Loucy (cell line): ENCODE data around the gene GRID1.

Experiments
- CTCF ChIP-seq: fragments of 200-600 bp; sonication (generic); conservative IDR thresholded peaks from 2 replicates; pipeline ENCODE4 v1.5.1; 2014; ENCODE audit warnings: mild to moderate bottlenecking, antibody characterized with exemption, low read length
- EZH2phosphoT487 ChIP-seq: fragments of 200-600 bp; IDR thresholded peaks from 2 replicates; pipeline ENCODE4 v1.6.1; 2018; ENCODE audit warnings: antibody characterized with exemption, mild to moderate bottlenecking, moderate library complexity, borderline replicate concordance

- no peak for TF ChIP-seq CTCF
- TF ChIP-seq EZH2phosphoT487, result no peak
Measured at GRCh38 chr10:86030312-86030711, 336.3 kb downstream of the GRID1 start.
